Fibroblast of skin of left quadriceps (primary cell): ENCODE data around the gene H6PD.

Source experiments
- DNase-seq, 2 experiments: peaks; one replicate each; pipeline ENCODE4 v3.0.0-alpha.2; 2013; ENCODE audit warnings: low read depth in 2 of 2

H6PD gene

DNA sequence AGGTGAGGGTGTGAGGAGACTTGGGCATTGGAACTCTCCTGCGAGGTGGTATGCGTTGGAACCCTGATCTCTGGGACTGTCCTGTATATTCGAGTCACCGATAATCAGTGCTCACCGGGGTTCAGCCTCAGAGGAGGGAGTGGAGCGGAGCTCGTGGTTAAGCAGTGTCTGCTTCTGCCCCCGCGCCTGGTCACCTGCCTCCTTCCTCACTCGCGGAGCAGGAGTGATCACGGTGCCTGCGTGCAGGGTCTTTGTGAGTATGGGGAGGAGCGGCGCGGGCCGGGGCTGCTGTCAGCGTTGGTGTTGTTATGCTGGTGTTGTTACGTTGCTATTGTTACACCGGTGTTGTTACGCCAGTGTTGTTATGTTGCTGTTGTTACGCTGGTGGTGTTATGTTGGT, 23.3 kb downstream of the H6PD start:
- no peak for DNase-seq

DNA sequence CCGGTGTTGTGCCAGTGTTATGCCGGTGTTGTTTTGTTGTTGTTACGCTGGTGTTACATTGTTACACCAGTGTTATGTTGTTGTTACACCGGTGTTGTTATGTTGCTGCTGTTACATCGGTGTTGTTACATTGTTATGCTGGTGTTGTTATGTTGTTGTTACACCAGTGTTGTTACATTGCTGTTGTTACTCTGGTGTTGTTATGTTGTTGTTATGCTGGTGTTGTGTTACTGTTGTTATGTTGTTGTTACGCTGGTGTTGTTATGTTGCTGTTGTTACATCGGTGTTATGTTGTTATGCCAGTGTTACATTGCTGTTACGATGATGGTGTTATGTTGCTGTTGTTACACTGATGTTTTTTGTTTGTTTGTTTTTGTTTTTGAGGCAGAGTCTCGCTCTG, 24.1 kb downstream of the H6PD start:
- no peak for DNase-seq

DNA sequence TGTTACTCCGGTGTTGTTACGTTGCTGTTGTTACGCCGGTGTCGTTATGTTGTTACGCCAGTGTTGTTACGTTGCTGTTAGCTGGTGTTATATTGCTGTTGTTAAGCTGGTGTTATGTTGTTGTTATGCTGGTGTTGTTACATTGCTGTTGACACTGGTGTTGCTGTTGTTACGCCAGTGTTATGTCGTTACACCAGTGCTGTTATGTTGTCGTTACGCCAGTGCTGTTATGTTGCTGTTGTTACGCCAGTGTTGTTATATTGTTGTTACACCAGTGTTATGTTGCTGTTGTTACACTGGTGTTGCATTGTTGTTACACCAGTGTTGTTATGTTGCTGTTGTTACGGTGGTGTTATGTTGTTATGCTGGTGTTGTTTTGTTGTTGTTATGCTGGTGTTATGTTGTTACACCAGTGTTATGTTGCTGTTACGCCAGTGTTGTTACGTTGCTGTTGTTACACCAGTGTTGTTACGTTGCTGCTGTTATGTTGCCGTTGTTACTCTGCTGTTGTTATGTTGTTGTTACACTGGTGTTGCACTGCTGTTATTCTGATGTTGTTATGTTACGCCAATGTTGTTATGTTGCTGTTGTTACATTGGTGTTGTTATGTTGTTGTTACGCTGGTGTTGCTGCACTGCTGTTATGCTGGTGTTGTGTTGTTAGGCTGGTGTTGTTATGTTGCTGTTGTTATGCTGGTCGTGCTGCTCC, 25.6 kb downstream of the H6PD start:
- no peak for DNase-seq

DNA sequence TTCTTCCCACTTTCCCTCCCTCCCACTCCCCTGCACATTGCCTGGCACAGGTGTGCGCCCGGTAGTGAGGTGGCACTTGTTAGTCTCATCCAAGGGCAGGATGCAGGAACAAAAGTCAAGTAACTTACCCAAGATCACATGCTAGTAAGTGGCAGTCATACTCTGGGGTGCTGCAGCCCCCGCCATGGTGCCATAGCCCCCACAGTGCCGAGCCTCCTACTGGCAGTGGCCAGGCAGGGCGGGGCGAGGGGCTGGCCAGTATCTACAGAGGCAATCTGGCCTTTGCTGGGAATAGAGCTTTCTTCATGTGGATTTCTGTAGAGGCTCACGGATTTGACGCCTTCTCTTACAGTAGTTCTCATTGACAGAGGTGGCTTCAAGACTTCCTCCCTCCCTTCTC, 26.9 kb downstream of the H6PD start:
- no peak for DNase-seq

DNA sequence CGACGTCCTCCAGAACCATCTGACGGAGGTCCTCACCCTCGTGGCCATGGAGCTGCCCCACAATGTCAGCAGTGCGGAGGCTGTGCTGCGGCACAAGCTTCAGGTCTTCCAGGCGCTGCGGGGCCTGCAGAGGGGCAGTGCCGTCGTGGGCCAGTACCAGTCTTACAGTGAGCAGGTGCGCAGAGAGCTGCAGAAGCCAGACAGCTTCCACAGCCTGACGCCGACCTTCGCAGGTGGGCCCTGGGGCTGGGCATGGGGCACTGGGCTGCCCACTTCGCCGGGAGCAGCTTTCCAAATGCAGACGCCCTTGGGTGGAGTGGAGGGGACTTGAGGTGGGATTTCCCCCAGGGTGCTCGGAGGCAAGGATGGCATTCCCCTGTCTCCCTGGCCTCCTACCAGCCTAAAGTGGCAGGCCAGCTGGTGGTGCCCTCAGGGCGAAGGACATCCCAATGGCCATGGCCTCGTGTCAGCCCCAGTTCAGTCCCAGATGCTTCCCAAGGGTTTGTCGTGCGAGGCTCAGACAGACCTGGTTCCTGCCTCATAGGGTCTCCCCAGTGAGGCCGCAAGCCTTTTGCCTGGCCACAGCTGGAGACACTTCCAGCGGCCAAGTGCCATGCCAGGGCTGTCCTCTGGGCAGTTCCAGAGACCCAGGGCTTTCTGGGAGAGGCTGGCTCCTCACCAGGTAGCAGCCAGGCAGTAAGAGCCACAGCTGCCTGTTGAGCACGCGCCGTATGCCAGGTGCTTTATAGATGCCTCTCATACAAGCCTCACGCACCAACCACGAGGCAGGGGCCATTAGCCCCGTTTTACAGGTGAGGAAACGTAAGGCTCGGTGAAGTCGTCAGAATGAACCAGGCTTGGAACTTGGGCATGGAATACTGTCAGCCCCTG, 27.8 kb downstream of the H6PD start:
- no peak for DNase-seq

DNA sequence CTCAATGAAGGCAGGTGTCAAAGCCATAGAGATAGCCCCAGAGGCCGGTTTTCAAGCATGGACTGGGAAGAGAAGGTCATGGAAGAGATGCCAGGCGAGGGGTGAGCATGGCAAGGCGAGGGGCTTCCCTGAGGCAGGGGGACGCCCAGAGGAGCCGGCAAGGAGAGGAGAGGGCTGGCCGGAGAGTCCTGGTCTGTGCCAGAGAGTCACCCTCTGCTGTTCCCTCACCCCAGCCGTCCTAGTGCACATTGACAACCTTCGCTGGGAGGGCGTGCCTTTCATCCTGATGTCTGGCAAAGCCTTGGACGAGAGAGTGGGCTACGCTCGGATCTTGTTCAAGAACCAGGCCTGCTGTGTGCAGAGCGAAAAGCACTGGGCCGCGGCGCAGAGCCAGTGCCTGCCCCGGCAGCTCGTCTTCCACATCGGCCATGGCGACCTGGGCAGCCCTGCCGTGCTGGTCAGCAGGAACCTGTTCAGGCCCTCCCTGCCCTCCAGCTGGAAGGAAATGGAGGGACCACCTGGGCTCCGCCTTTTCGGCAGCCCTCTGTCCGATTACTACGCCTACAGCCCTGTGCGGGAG, 28.8 kb downstream of the H6PD start:
- no peak for DNase-seq

DNA sequence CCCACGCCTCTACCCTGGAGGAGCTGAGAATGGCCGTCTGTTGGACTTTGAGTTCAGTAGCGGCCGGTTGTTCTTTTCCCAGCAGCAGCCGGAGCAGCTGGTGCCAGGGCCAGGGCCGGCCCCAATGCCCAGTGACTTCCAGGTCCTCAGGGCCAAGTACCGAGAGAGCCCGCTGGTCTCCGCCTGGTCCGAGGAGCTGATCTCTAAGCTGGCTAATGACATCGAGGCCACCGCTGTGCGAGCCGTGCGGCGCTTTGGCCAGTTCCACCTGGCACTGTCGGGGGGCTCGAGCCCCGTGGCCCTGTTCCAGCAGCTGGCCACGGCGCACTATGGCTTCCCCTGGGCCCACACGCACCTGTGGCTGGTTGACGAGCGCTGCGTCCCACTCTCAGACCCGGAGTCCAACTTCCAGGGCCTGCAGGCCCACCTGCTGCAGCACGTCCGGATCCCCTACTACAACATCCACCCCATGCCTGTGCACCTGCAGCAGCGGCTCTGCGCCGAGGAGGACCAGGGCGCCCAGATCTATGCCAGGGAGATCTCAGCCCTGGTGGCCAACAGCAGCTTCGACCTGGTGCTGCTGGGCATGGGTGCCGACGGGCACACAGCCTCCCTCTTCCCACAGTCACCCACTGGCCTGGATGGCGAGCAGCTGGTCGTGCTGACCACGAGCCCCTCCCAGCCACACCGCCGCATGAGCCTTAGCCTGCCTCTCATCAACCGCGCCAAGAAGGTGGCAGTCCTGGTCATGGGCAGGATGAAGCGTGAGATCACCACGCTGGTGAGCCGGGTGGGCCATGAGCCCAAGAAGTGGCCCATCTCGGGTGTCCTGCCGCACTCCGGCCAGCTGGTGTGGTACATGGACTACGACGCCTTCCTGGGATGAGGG, 29.7 kb downstream of the H6PD start:
- no peak for DNase-seq

DNA sequence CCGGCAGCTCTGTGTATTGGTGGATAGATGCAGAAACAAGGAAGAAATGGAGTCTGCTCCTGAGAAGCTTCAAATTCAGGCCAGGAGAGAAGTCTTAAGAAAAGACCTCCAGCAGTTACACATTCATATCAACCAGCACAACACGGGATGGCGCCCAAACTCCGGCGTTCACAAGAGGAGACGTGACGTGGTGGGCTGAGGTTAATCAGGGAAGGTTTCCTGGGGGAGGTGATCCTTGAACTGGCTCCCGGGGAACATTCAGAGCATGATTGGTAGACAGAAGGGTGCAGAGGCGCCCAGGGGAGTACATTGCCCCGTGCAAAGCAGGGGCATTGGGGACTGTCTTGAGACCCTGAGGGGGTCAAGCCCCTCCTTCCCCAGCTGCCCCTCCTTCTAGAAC, 30.5 kb downstream of the H6PD start:
- no peak for DNase-seq

DNA sequence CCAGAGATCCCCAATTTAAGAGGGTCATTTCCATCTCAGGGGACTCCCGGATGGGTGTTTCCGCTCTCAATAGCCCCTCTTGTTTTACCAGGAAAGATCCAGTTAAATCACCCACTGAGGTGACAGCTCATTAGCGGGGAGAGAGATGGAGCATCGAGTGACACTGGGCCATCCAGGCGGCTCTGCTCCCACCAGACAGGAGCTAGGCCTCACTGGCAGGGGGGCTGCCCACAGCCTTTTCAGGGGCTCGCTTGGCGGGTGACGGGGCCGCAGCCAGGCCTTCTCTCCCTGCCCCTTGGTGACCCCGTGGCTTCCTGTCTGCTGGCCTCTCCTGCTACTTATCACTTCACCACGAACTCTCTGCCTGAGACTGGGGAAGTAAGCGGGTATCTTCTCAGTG, 31.4 kb downstream of the H6PD start:
- no peak for DNase-seq

DNA sequence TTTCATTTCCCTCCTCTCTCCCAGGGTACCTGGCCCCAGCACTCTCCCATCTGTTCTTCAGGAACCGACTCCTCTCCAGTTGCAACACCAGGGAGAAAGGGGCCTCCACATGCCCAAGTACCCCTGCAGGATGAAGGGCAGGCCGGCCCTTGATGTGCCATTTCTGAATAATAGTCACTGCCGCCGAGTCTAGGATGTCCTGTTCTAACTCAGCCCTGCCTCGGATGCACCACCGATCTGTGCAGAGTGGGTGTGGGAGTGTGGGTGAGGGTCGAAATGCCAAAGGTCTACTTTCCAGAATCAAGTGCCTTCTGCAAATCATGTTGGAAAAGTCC, 32.7 kb downstream of the H6PD start:
- DNase-seq = no peak

DNA sequence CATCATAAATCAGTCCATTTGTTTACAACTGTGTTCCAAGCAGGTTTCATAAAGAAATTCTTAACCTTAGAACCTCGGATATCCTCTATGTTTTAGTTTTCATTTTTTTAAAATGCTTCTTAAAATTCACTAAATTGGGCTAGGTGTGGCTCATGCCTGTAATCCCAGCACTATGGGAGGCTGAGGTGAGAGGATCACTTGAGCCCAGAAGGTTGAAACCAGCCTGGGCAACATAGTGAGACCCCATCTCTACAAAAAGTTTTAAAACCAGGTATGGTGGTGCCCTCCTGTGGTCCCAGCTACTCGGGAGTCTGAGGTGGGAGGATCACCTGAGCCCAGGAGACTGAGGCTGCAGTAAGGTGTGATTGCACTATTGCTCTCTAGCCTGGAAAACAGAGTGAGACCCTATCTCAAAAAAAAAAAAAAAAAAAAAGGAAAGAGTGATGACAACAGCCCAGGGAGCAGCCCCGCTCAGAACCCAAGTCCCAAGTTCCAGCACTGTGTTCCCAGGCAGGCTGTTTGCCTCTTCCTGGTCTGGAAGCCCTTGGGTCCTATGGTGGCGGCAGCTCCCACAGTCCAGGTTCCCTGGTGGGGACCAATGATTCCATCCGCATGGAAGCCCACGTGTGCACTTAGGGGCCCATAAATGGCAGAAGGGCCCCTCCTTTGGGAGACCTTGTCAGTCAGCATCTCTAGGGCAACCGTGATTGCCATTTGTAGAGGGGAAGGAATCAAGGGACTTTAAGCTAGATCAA, 33.4 kb downstream of the H6PD start:
- DNase-seq = no peak

DNA sequence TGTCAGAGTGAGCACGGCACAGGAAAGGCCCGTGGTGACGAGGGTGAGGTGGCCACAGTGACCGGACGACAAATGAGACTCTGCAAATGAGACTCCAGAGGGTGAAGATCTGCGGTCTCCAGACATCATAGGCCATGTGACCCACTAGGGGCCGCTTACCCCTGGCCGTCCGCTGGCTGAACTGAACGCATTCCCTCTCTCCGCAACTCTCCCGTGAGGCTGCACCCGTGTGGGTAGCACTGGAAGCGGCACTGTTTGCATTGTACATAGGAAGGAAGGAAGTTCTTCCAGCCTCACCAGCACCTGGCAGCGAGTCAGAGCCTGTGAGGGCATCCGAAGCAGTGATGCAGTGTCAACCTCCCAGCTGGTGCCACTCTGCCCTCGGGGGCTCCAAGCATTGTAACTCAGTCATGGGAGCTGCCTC, 34.5 kb downstream of the H6PD start:
- no peak for DNase-seq

DNA sequence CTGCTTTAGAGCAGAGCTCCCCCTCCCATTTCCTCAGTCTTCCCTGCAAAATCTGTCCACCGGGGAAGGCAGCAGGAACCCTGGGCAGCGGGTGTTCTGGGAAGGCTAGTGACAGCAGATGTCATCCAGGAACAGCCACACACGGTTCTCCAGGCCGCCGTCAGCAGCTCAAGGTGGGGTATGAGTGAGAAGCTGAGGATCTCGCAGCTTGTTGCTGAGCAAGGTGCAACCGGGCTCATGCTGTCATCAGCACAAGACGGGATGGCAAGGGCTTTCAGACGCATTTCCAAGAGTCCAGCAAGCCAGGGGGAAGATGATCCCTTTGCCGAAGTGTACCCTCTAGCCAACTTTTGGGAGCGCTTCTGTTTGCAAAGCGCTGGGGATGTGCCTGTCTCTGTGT, 35.1 kb downstream of the H6PD start:
- no peak for DNase-seq

DNA sequence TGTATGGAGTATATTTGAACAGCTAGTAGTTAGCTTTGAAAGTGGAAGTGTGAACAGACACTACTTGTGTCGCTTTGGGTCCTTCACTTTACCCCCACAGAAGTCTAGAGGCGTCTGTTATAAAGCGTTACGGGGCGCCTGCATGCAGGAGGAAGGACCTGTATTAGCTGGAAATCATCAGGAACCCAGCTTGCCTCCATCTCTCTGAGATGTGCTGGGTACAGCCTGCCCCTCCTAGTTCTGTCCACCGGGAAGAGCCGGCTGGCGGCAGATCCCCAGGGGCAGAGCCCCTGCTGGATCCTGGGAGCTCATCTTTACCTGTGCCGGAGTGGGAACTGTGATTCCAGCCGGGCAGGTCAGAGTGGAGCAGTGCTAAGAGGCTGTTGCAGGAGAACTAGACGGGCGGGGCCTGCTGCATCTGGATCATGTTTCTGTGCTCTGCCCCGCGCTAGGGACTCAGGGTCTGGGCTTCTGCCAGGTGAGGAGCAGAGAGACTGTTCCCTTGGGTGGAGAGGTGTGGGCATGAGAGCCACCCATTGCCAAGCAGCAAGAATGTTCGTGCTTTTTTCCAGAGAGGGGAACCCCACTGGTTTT, 35.8 kb downstream of the H6PD start:
- DNase-seq = no peak

DNA sequence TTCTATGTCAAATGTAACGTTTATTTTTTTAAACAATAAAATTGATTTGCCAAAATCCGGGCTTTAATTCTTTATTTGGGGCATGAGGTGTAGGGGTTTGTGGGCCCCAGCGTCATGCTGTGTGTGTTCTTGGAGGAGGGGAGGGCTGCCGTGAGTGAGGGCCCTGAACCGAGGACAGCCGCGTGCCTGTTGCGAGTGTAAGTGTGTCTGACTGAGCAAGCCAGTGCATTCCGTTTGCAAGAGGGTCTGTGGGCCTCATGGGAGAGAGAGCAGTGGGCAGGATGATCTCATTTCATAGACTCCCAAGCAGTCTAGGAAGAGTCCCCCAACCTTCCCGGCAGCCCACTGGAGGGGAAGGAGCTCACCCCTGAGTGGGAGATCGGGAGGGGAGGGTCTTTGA, 36.7 kb downstream of the H6PD start:
- DNase-seq = no peak

DNA sequence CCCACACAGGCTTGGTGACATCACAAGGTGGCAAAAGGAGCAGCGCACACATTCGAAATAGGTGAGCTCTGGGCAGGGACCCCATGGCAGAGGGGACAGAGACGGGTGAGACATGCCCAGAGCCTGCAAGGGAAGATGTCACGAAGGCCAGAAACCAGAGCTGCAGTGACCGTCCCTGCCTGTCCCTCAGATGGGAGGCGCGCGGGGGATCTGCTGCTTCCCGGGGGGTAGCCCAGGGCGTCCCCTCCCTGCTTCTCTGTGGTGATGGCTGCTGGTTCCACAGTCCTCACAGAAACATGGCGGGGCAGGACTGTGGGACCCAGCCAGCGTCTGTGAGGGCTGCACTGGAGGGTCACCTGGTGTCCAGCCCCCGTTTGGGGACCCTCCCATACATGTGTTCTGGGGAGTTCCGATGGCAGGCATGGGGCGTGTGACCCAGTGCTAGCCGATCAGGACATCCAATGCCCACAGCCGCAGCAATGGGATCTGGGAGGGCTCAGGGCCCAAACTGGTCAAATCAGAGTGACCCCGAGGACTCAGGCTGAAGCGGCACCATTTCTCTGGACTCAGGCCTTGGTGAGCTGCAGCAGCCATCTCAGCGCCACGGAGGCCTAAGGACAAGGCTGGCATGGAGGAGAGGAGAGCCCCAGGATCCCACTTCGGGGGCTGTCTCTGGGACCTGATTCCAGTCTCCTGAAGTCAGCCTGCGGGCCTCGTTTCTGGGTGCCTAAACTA, 37.5 kb downstream of the H6PD start:
- no peak for DNase-seq

DNA sequence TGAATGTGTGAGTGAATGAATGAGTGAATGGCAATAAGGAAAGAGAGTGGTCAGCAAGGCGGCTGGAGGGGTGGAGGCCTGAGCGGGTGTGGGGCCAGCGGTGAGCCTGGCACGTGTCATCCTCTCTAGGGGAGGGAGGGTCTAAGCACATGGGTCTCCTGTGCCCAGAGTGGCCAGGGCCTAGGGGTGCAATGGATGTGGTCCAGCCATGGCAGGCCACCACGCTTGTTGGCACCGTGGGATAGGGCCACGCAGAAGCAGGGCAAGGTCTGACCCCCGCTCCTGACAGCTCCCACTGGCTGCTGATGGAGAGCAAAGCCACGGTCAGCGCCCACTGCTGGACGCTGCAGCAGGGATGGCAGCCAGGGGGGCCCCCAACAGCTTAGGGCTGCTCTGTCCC, 38.6 kb downstream of the H6PD start:
- DNase-seq = no peak

DNA sequence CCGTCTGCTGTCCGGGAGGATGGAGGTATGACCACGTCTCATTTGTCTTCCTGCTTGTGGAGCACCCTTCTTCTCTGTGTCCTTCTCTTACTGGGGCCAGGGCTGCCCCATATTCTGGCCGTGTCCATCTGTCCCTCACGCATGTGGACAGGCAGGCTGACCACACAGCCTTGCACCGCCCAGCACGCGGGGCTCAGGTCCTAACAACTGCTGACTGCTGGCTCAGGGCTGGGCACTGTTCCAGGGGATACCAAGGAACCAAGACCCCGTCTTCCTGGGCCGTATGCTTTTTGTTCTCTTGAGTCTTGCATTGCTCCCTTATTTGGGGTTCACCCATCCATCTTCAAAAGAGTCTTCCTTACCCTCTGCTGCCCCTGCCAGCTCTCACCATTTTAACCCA, 40.6 kb downstream of the H6PD start:
- no peak for DNase-seq

DNA sequence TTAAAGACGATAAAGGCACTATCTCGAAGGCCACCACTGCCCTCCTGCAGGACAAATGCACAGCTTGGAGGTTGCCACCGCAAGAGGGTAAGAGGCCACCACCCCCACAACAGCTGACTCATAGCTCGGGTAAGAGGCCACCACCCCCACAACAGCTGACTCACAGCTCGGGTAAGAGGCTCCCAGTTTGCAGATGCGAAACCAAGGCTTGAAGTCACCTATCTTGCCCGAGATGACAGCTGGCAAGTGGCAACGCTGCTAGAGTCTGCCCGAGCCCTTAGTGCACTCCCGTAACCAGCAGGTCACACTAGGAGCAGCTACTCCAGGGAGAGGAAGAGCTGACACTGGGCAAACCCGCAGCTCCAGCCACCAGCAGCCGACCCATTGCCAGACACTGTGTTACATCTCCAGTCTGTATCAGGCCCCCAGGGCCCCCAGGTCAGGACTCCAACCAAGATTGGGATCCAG, 41.0 kb downstream of the H6PD start:
- no peak for DNase-seq

DNA sequence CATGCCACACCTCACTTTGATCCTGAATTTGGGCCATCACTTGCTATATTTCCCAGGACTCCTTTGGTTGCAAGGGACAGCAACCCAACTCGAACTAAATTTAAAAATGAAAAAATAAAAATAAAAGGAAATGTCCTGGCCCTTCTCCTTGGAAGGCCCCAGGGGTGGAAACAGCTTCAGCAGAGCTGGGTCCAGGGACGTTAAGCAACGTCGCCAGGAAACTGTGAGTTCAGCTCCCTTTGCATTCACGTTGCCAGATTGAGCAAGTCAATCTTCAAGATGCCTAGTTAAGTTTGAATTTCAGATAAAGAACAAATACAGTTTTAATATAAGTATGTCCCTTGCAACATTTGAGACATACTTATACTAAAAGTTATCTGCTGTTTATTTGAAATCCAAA, 43.5 kb downstream of the H6PD start:
- DNase-seq = no peak
